ENCODE measurements around the gene FBN1. TPM values are rescaled to one million over a fixed set of nuclear protein-coding genes. Genes with fewer than 3 reads are reported as not detected.

FBN1 gene
- total RNA-seq, 2 donors from 2014 or later, result 5.5 to 5.9 TPM

DNA sequence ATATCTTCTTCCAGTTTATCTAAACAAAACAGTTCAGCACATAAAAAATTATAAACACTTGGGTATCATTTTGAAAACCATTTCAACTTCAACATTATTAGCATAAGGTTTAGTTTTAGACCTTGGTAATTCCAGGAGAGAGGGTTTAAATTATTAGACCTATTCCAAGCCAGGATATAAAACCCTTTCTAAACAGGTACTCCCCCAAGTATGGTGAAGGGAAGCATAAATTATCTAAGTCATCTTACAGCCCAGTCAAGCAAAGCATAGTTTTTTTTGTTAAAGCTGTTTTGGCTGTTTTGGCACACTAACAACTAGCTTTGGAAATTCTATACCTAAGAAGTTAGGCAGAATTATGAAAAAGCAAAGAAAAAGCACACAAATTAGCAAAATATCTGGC is 87.3 kb downstream of the FBN1 start:
- Mint-ChIP-seq H3K36me3 (ENCODE audit: low read depth) (no peaks in the 10 kb centered on the region), H3K27ac (no peak overlapping the region), H3K4me1 (peaks cover 1% of the 10 kb centered on the region), H3K27me3 (ENCODE audit: insufficient read depth) (no peaks in the 10 kb centered on the region), H3K9me3 (no peaks in the 10 kb centered on the region), H3K4me3 (no peak overlapping the region)
- no peak for DNase-seq
- H3K4me3 ChIP-seq (ENCODE audit: low read length), result no peak overlapping the region
- H3K9me3 ChIP-seq (ENCODE audit: control insufficient read depth, low read length), result no peaks in the 10 kb centered on the region
- no peak for TF ChIP-seq CTCF (conservative IDR thresholded peaks at IDR 0.05)
- H3K36me3 ChIP-seq (ENCODE audit: control insufficient read depth, insufficient read depth, low read length), result no peaks in the 10 kb centered on the region
- no peak overlapping the region for H3K9ac ChIP-seq (ENCODE audit: extremely low read depth, low read length, poor library complexity, severe bottlenecking)
- no peaks in the 10 kb centered on the region for H3K27me3 ChIP-seq (ENCODE audit: control insufficient read depth, insufficient read depth, low read length, poor library complexity, severe bottlenecking)
- no peak overlapping the region for H3K27ac ChIP-seq (ENCODE audit: low read depth, low read length)
- no peaks in the 10 kb centered on the region for H3K4me1 ChIP-seq (ENCODE audit: control insufficient read depth, insufficient read depth, low read length)

- H3K4me3 Mint-ChIP-seq, result no peak overlapping the region
- H3K27me3 Mint-ChIP-seq (ENCODE audit: insufficient read depth), result no peaks in the 10 kb centered on the region
Measured at GRCh38 chr15:48557335-48557734, 88.2 kb downstream of the FBN1 start.

GRCh38 chr15:48556159-48556897 is 89.2 kb downstream of the FBN1 start:
- H3K36me3 Mint-ChIP-seq (ENCODE audit: low read depth), result no peaks in the 10 kb centered on the region
- H3K4me3 ChIP-seq (ENCODE audit: low read length), result no peak overlapping the region
- no peak for DNase-seq
- H3K9ac ChIP-seq (ENCODE audit: extremely low read depth, low read length, poor library complexity, severe bottlenecking), result no peak overlapping the region
- H3K4me1 Mint-ChIP-seq, result peaks cover 1% of the 10 kb centered on the region
- no peaks in the 10 kb centered on the region for H3K27me3 ChIP-seq (ENCODE audit: control insufficient read depth, insufficient read depth, low read length, poor library complexity, severe bottlenecking)
- no peaks in the 10 kb centered on the region for H3K36me3 ChIP-seq (ENCODE audit: control insufficient read depth, insufficient read depth, low read length)
- TF ChIP-seq CTCF (conservative IDR thresholded peaks at IDR 0.05), result no peak
- 92 to 93% methylated on average over 4 to 7 of the region's 7 CpGs for WGBS, 2 experiments (ENCODE audit: insufficient coverage in 1 of 2, insufficient read length in 1 of 2)
- no peaks in the 10 kb centered on the region for H3K9me3 Mint-ChIP-seq
- H3K27ac ChIP-seq (ENCODE audit: low read depth, low read length), result no peak overlapping the region
- peaks cover 3% of the 10 kb centered on the region for H3K9me3 ChIP-seq (ENCODE audit: control insufficient read depth, low read length)
- no peaks in the 10 kb centered on the region for H3K4me1 ChIP-seq (ENCODE audit: control insufficient read depth, insufficient read depth, low read length)
- no peak overlapping the region for H3K27ac Mint-ChIP-seq
- no peak overlapping the region for H3K4me3 Mint-ChIP-seq
- H3K27me3 Mint-ChIP-seq (ENCODE audit: insufficient read depth), result no peaks in the 10 kb centered on the region

More at GRCh38 chr15:48557335-48557734, 88.2 kb downstream of the FBN1 start:
- Histone ChIP-seq H3K9ac (ENCODE audit: extremely low read depth, low read length, poor library complexity, severe bottlenecking) (no peak overlapping the region), H3K36me3 (ENCODE audit: control insufficient read depth, insufficient read depth, low read length) (no peaks in the 10 kb centered on the region), H3K4me1 (ENCODE audit: control insufficient read depth, insufficient read depth, low read length) (no peaks in the 10 kb centered on the region), H3K9me3 (ENCODE audit: control insufficient read depth, low read length) (no peaks in the 10 kb centered on the region), H3K4me3 (ENCODE audit: low read length) (no peak overlapping the region), H3K27me3 (ENCODE audit: control insufficient read depth, insufficient read depth, low read length, poor library complexity, severe bottlenecking) (no peaks in the 10 kb centered on the region), H3K27ac (ENCODE audit: low read depth, low read length) (no peak overlapping the region)
- no peak for TF ChIP-seq CTCF (conservative IDR thresholded peaks at IDR 0.05)
- no peaks in the 10 kb centered on the region for H3K36me3 Mint-ChIP-seq (ENCODE audit: low read depth)
- DNase-seq, result no peak
- no peaks in the 10 kb centered on the region for H3K9me3 Mint-ChIP-seq
- no peak overlapping the region for H3K27ac Mint-ChIP-seq
- peaks cover 1% of the 10 kb centered on the region for H3K4me1 Mint-ChIP-seq
- 89 to 93% methylated on average over 7 to 8 of the region's 8 CpGs for WGBS, 2 experiments (ENCODE audit: insufficient coverage in 1 of 2, insufficient read length in 1 of 2)
